HEK293 (cell line): ENCODE measurements around the gene CASP6.

Source experiments
- CTCF ChIP-seq: fragments of 450-650 bp; formaldehyde crosslinking; IDR thresholded peaks from 2 replicates; pipeline ENCODE4 v1.5.1; 2016; ENCODE audit warnings: missing biosample characterization, missing genetic modification characterization
- GLIS1 ChIP-seq: fragments of 450-650 bp; formaldehyde crosslinking; IDR thresholded peaks from 2 replicates; pipeline ENCODE4 v1.5.1; 2016; ENCODE audit warnings: missing biosample characterization, missing genetic modification characterization
- HOXD13 ChIP-seq: sonication (generic); formaldehyde crosslinking; IDR thresholded peaks from 2 replicates; pipeline ENCODE4 v1.8.0; 2022; ENCODE audit warnings: missing genetic modification reagents, borderline replicate concordance
- KLF9 ChIP-seq: fragments of 450-650 bp; formaldehyde crosslinking; IDR thresholded peaks from 2 replicates; pipeline ENCODE4 v1.5.1; 2016; ENCODE audit warnings: missing biosample characterization, missing genetic modification characterization, low read depth
- MEIS1 ChIP-seq: sonication (generic); formaldehyde crosslinking; IDR thresholded peaks from 2 replicates; pipeline ENCODE4 v1.8.1; 2022; ENCODE audit warnings: missing genetic modification reagents, mild to moderate bottlenecking, borderline replicate concordance
- PBX3 ChIP-seq: sonication (generic); formaldehyde crosslinking; IDR thresholded peaks from 2 replicates; pipeline ENCODE4 v1.8.1; 2022; ENCODE audit warnings: mild to moderate bottlenecking, moderate library complexity, missing genetic modification reagents
- SETDB1 ChIP-seq: IDR thresholded peaks from one replicate; pipeline ENCODE4 v1.6.1; 2017; ENCODE audit warnings: mild to moderate bottlenecking, low read length, moderate library complexity, mixed read lengths; ENCODE audit not compliant: insufficient read length
- SP2 ChIP-seq: fragments of 450-650 bp; formaldehyde crosslinking; IDR thresholded peaks from 2 replicates; pipeline ENCODE4 v1.5.1; 2016; ENCODE audit warnings: missing biosample characterization, missing genetic modification characterization
- TRIM28 ChIP-seq: IDR thresholded peaks from 2 replicates; pipeline ENCODE4 v1.6.1; 2011; ENCODE audit warnings: low read length, control low read depth, borderline replicate concordance
- TSHZ1 ChIP-seq: fragments of 450-650 bp; formaldehyde crosslinking; IDR thresholded peaks from 2 replicates; pipeline ENCODE4 v1.5.1; 2016; ENCODE audit warnings: missing biosample characterization, missing genetic modification characterization, borderline replicate concordance
- YY2 ChIP-seq: fragments of 450-650 bp; formaldehyde crosslinking; IDR thresholded peaks from 2 replicates; pipeline ENCODE4 v1.5.1; 2016; ENCODE audit warnings: missing biosample characterization, missing genetic modification characterization
- ZBTB11 ChIP-seq: fragments of 450-650 bp; formaldehyde crosslinking; conservative IDR thresholded peaks from 2 replicates; pipeline ENCODE4 v1.5.1; 2016; ENCODE audit warnings: low read depth, missing biosample characterization, missing genetic modification characterization
- ZBTB26 ChIP-seq: fragments of 450-650 bp; formaldehyde crosslinking; optimal IDR thresholded peaks from 2 replicates; pipeline ENCODE3; 2016; ENCODE audit warnings: missing biosample characterization, mild to moderate bottlenecking, missing genetic modification characterization
- ZFHX2 ChIP-seq: fragments of 450-650 bp; formaldehyde crosslinking; conservative IDR thresholded peaks from 2 replicates; pipeline ENCODE4 v1.5.1; 2016; ENCODE audit warnings: missing biosample characterization, missing genetic modification characterization
- ZNF133 ChIP-seq: fragments of 450-650 bp; formaldehyde crosslinking; IDR thresholded peaks from 2 replicates; pipeline ENCODE4 v1.5.1; 2016; ENCODE audit warnings: missing biosample characterization, missing genetic modification characterization
- ZNF16 ChIP-seq: fragments of 450-650 bp; formaldehyde crosslinking; IDR thresholded peaks from 2 replicates; pipeline ENCODE4 v1.5.1; 2016; ENCODE audit warnings: low read depth, missing biosample characterization, missing genetic modification characterization
- ZNF184 ChIP-seq: fragments of 450-650 bp; IDR thresholded peaks from 2 replicates; pipeline ENCODE4 v1.5.1; 2018; ENCODE audit warnings: missing biosample characterization, mild to moderate bottlenecking, missing genetic modification characterization
- ZNF266 ChIP-seq: fragments of 450-650 bp; formaldehyde crosslinking; IDR thresholded peaks from 2 replicates; pipeline ENCODE4 v1.5.1; 2016; ENCODE audit warnings: missing biosample characterization, missing genetic modification characterization, low read depth
- ZNF449 ChIP-seq: fragments of 450-650 bp; formaldehyde crosslinking; IDR thresholded peaks from 2 replicates; pipeline ENCODE4 v1.5.1; 2017; ENCODE audit warnings: missing biosample characterization, mild to moderate bottlenecking, missing genetic modification characterization, moderate library complexity
- ZNF529 ChIP-seq: fragments of 450-650 bp; formaldehyde crosslinking; IDR thresholded peaks from 2 replicates; pipeline ENCODE4 v1.5.1; 2017; ENCODE audit warnings: missing genetic modification characterization, missing biosample characterization; ENCODE audit not compliant: insufficient replicate concordance
- ZNF561 ChIP-seq: fragments of 450-650 bp; IDR thresholded peaks from 2 replicates; pipeline ENCODE4 v1.5.1; 2018; ENCODE audit warnings: missing biosample characterization, missing genetic modification characterization, borderline replicate concordance
- ZNF571 ChIP-seq: fragments of 450-650 bp; formaldehyde crosslinking; IDR thresholded peaks from 2 replicates; pipeline ENCODE4 v1.5.0; 2017; ENCODE audit warnings: missing biosample characterization, missing genetic modification characterization
- ZNF623 ChIP-seq: fragments of 450-650 bp; formaldehyde crosslinking; IDR thresholded peaks from 2 replicates; pipeline ENCODE4 v1.5.1; 2016; ENCODE audit warnings: missing biosample characterization, missing genetic modification characterization
- ZNF654 ChIP-seq: fragments of 450-650 bp; formaldehyde crosslinking; IDR thresholded peaks from 2 replicates; pipeline ENCODE4 v1.5.1; 2016; ENCODE audit warnings: low read depth, missing biosample characterization, missing genetic modification characterization
- ZNF692 ChIP-seq: fragments of 450-650 bp; formaldehyde crosslinking; IDR thresholded peaks from 2 replicates; pipeline ENCODE4 v1.5.1; 2016; ENCODE audit warnings: missing biosample characterization, missing genetic modification characterization

Gene CASP6

GRCh38 chr4:109702950-109703663, at the start of gene CASP6 (continued):
- no peak for TF ChIP-seq TSHZ1 (tag by site-specific recombination)
- TF ChIP-seq ZNF133 (tag by site-specific recombination) = no peak
- TF ChIP-seq GLIS1 = peak; percentile 72
- peak; percentile 63; the same call in 1 of the 2 replicates for TF ChIP-seq ZNF692 (tag by site-specific recombination)
- peak; percentile 80 for TF ChIP-seq SP2 (tag by site-specific recombination)
- peak; percentile 83 for TF ChIP-seq CTCF (tag by site-specific recombination)
- TF ChIP-seq ZBTB11 (tag by site-specific recombination) = no peak
- TF ChIP-seq ZNF571 (tag by site-specific recombination) = no peak
- peak; percentile 85 for TF ChIP-seq KLF9 (tag by site-specific recombination)
- no peak for TF ChIP-seq ZNF266 (tag by site-specific recombination)
- TF ChIP-seq ZNF623 = no peak
- no peak for TF ChIP-seq ZNF529 (tag by site-specific recombination)
- no peak for TF ChIP-seq ZNF184 (tag by site-specific recombination)
- no peak for TF ChIP-seq YY2 (tag by site-specific recombination)
- no peak for TF ChIP-seq SETDB1
- TF ChIP-seq ZNF16 = 0 out of 2 replicates have a peak, but pooled peaks have one; percentile 13
- TF ChIP-seq PBX3 = no peak
- peak; percentile 87 for TF ChIP-seq ZBTB26
- no peak for TF ChIP-seq ZNF561 (tag by site-specific recombination)
- TF ChIP-seq ZNF654 = no peak
- TF ChIP-seq MEIS1 = no peak
- no peak for TF ChIP-seq TRIM28
- no peak for TF ChIP-seq HOXD13 (CRISPR knock-in tag)
- TF ChIP-seq ZFHX2 = peak; percentile 50
- TF ChIP-seq ZNF449 (tag by site-specific recombination) = no peak
